Stimulated activated CD8-positive, alpha-beta memory T cell treated with anti-CD3 and anti-CD28 coated beads, Interleukin-15, amount 100 ng/mL, for 1 hour (primary cell): Measurements from ENCODE around the gene C1QC.

Experiments
- DNase-seq: peaks from one replicate; pipeline ENCODE4 v3.0.0-alpha.2; 2020; ENCODE audit warnings: low read depth

C1QC gene

GRCh38 chr1:22681556-22682276 is 38.3 kb downstream of the C1QC start:
- DNase-seq = no peak

- no peak for DNase-seq
Measured at GRCh38 chr1:22683547-22683946, 40.1 kb downstream of the C1QC start.

DNA sequence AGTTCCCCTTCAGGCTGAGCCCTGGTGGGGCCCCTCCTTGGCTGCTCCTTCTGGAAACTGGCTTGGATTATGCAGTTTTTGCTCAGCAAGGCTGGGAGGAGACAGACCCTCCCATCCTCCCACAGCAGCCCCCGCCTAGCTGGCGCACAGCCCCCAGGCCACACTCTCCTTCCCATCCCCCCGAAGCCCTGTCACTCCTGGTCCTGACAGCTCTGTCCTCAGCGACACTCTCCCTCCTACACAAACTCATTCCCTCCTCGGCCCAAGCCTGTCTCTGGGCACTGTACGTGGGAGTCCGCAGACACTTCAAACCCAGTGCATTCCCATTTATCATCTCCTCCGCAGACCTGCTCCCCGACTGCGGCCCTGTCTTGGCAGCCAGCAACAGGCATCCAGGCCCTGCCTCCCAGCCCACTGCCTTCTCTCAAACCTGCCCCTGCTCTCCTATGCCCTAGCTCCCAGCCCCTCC is 42.2 kb downstream of the C1QC start:
- DNase-seq = no peak

GRCh38 chr1:22687191-22687590 is 43.8 kb downstream of the C1QC start:
- DNase-seq = no peak

GRCh38 chr1:22688466-22688865 is 45.0 kb downstream of the C1QC start:
- DNase-seq = no peak

DNA sequence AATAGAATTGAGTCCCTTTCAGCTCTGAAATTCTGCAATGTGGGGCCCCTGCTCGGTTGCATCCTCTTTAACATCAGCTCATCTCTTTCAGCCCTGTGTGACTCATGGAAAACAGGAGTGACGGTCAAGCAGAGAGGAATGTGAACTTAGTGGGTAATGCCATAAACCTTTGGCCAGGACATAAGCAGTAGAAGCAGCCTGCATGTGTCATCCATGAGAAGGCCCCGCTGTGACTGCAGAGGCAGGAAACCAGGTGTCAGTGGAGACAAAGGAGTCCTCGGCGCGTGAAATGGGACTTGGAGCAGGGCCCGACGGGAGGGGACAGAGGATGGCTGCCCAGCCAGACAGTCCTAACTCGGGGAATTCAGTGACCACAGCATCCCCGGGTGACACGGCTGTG is 46.1 kb downstream of the C1QC start:
- no peak for DNase-seq

DNA sequence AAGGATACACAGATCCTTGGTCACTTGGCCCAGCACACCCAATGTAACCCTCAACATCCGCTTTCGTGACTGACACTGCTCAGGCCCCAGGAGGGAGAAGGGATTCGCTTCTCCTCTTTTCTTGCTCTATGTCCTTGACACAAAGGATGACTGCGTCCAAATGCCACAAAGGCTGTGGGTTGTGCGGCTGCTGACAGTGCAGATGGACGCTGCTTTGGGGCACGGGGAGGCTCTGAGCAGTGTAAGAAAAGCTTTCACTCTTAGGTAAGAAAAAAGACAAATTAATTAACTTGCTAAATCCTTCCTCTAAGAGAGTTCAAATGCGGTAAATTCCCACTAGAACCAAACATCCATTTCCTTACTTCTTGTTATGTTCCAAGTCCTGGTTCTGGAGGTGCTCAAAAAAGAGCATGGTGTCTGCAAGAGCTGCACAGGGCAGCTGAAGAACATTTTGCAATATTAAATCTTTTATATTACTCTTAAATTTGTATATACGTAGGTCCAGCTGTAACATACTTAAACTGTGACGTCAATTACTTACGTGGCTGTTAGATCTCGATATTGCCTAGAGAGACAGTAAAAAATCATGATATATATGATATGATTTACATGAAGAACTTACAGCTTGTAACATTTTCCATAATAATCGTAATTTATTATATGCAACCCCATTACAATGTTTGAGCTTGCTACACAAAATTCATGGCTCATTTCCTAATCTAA is 47.8 kb downstream of the C1QC start:
- no peak for DNase-seq

GRCh38 chr1:22694172-22694571 is 50.7 kb downstream of the C1QC start:
- DNase-seq = no peak

DNA sequence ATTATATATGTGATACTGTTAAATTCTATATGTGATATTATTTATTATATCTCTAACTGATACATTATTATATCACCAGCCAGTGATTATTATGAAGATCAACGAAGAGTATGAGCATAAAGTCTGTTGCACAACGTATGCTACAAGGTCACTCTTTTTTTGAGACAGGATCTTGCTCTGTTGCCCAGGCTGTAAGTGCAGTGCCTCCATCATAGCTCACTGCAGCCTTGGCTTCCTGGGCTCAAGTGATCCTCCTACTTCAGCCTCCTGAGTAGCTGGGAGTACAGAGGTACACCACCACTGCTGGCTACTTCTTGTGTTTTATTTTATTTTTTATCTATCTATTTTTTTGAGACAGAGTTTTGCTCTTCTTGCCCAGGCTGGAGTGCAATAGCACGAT is 53.2 kb downstream of the C1QC start:
- DNase-seq = no peak
